H1 (cell line): ENCODE measurements around the gene CELF2.

Source experiments
- CTCF ChIP-seq, 3 experiments: IDR thresholded peaks; 1 replicate in 2 of 3; 2 replicates in 1 of 3; pipeline versions ENCODE4 v1.5.1 to v1.6.1; 2011; ENCODE audit warnings: low read length in 3 of 3, mild to moderate bottlenecking in 3 of 3, inconsistent platforms in 2 of 3, low read depth in 1 of 3, moderate library complexity in 1 of 3; ENCODE audit not compliant: insufficient read depth in 1 of 3; ENCODE audit errors: control extremely low read depth in 1 of 3
- EP300 ChIP-seq, 2 experiments: IDR thresholded peaks; 1 replicate in 1 of 2; 2 replicates in 1 of 2; pipeline ENCODE4 v1.6.1; 2011 to 2012; ENCODE audit warnings: low read depth in 2 of 2, low read length in 2 of 2, mild to moderate bottlenecking in 2 of 2, borderline replicate concordance in 1 of 2, inconsistent platforms in 1 of 2, moderate library complexity in 1 of 2
- POLR2A ChIP-seq, 2 experiments: IDR thresholded peaks; 1 replicate in 1 of 2; 2 replicates in 1 of 2; pipeline ENCODE4 v1.6.1; 2011; ENCODE audit warnings: low read depth in 2 of 2, low read length in 2 of 2, mild to moderate bottlenecking in 2 of 2; ENCODE audit errors: control extremely low read depth in 1 of 2

DNA sequence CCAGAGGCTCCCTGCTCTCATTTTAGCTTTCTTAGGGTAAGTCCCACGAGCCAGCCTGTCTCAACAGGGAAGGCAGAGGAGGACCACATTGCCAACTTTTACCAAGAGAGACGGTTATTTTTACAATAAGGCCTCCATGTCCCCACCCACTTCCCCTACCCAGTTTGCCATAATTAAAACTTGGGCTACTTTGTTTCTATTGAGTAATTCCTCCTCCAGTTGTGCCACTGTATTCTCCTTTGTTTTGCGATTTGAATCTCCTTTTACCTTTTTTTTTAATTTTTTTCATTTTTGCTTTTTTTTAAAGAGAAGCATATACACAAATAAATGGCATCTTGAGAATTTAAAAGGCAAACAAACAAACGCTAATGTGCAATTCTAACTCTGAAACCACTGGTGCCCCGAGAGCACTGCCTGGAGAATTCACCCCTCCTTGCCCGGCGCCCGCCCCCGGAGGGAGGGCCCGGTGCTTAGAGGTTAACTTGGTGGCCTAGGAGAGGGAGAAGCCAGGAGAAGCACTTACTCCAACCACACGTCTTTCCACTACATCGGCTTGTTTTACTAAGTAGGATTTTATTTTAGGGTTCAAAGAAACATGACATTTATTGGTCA, 311.5 kb downstream of the CELF2 start:
- TF ChIP-seq POLR2A (IDR thresholded peaks at IDR 0.05; ENCODE audit: control extremely low read depth in 1 of 2, low read depth in 2 of 2, low read length in 2 of 2): no peak
- no peak for TF ChIP-seq EP300 (IDR thresholded peaks at IDR 0.05; ENCODE audit: borderline replicate concordance in 1 of 2, low read depth in 2 of 2, low read length in 2 of 2)
- no peak for TF ChIP-seq CTCF (IDR thresholded peaks at IDR 0.05; ENCODE audit: control extremely low read depth in 1 of 3, insufficient read depth in 1 of 3, low read depth in 1 of 3, low read length in 3 of 3)
